Measurements from ENCODE around the gene TNFRSF1A. TPM values are rescaled to one million over a fixed set of nuclear protein-coding genes. Genes with fewer than 3 reads are reported as not detected.

The TNFRSF1A gene
- total RNA-seq, 3 donors from 2014 or later (not counting 1 experiment from before 2014, with no cell fraction given): 75.7 to 116 (median 87.3) TPM

DNA sequence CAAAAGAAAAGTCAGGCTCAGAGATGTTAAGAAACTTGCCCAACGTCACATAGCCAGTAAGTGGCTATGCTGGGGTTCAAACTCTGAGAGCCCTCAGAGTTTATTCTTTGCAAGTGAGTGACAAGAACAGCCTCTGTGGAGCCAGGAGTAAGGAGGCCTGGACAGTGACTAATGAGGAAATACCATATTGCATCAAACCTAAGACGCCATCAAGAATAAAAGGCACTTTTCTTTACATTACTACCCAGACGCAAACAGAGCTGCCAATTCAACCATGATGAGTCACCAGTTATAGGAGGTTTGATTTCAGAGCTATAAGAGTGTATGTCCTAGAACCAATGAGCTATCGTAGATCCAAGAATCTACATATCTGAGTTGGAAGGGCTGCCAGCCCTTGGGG lies 9.4 kb downstream of the TNFRSF1A start:
- TF ChIP-seq, protein P1, sequence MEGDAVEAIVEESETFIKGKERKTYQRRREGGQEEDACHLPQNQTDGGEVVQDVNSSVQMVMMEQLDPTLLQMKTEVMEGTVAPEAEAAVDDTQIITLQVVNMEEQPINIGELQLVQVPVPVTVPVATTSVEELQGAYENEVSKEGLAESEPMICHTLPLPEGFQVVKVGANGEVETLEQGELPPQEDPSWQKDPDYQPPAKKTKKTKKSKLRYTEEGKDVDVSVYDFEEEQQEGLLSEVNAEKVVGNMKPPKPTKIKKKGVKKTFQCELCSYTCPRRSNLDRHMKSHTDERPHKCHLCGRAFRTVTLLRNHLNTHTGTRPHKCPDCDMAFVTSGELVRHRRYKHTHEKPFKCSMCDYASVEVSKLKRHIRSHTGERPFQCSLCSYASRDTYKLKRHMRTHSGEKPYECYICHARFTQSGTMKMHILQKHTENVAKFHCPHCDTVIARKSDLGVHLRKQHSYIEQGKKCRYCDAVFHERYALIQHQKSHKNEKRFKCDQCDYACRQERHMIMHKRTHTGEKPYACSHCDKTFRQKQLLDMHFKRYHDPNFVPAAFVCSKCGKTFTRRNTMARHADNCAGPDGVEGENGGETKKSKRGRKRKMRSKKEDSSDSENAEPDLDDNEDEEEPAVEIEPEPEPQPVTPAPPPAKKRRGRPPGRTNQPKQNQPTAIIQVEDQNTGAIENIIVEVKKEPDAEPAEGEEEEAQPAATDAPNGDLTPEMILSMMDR (IDR thresholded peaks at IDR 0.05): no peak
- Histone ChIP-seq H3K4me3 (ENCODE audit: low read length) (no peak overlapping the region), H3K27me3 (ENCODE audit: control insufficient read depth, insufficient read depth, low read length) (no peaks in the 10 kb centered on the region), H3K4me1 (ENCODE audit: control insufficient read depth, insufficient read depth, low read length) (peaks cover 70% of the 10 kb centered on the region), H3K9me3 (ENCODE audit: control insufficient read depth, insufficient read depth, low read length) (no peaks in the 10 kb centered on the region), H3K27ac (ENCODE audit: low read length) (peak overlapping the region; percentile 79), H3K36me3 (ENCODE audit: control insufficient read depth, insufficient read depth, low read length) (peaks cover 66% of the 10 kb centered on the region)
- H3K9me3 Mint-ChIP-seq: no peaks in the 10 kb centered on the region
- ATAC-seq (peak in 1 of 3 donors; percentile 7), DNase-seq (no peak)
- H3K36me3 Mint-ChIP-seq: peaks cover 16% of the 10 kb centered on the region
- H3K4me3 Mint-ChIP-seq: peak overlapping the region; percentile 89
- WGBS (ENCODE audit: insufficient coverage): 65% methylated on average over 2 of the region's 4 CpGs
- H3K27ac Mint-ChIP-seq: no peak overlapping the region
- H3K27me3 Mint-ChIP-seq (ENCODE audit: low read depth in 2 of 2): no peaks in the 10 kb centered on the region
- H3K4me1 Mint-ChIP-seq: peaks cover 13 to 44% of the 10 kb centered on the region in 2 donors
- intact Hi-C loops (cut with micrococcal nuclease): no loop called here

DNA sequence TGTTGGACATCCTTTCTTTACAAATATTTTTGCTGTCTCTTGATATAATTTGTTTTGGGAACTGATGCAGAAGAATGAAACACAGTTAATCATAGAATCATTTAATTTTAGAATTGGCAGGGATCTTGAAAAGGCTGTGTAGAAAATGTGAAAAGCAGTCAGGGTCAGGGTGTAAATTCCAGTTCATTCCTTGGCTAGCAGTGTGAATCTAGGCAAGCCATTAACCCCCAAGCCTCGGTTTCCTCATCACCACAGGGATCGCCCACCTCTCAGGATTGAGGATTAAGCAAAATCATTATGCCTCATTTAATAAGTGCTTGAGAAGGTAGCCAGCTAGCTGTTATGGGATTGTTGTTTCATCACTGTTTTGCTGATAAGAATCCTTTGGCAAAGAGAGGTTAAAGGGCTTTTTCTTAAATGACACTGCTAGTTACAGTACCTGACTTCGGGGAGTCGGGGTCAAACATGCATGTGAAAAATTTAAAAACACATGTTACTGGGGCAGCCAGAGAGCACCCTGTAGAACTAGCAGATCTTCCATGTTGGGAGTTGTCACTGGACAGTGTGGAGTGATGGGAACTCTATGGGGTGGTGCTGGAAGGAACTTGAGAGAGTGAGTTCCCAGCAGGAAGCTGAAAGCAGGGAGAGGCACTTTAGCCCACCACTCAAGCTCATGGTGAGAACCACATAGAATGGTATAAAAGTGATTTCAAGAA lies 10.7 kb downstream of the TNFRSF1A start:
- Mint-ChIP-seq H3K27me3 (ENCODE audit: low read depth in 2 of 2) (no peaks in the 10 kb centered on the region), H3K27ac (no peak overlapping the region), H3K4me3 (peak overlapping the region; percentile 61), H3K4me1 (peaks cover 23 to 54% of the 10 kb centered on the region in 2 donors), H3K9me3 (no peaks in the 10 kb centered on the region), H3K36me3 (peaks cover 16% of the 10 kb centered on the region)
- DNase-seq (no peak), ATAC-seq (no peak)
- peaks cover 75% of the 10 kb centered on the region for H3K36me3 ChIP-seq (ENCODE audit: control insufficient read depth, insufficient read depth, low read length)
- intact Hi-C loops (cut with micrococcal nuclease): no loop called here
- peaks cover 62% of the 10 kb centered on the region for H3K4me1 ChIP-seq (ENCODE audit: control insufficient read depth, insufficient read depth, low read length)
- TF ChIP-seq, protein P1 (IDR thresholded peaks at IDR 0.05): no peak
- 91% methylated on average over 4 of the region's 4 CpGs for WGBS (ENCODE audit: insufficient coverage)
- H3K4me3 ChIP-seq (ENCODE audit: low read length): no peak overlapping the region
- no peaks in the 10 kb centered on the region for H3K27me3 ChIP-seq (ENCODE audit: control insufficient read depth, insufficient read depth, low read length)
- H3K27ac ChIP-seq (ENCODE audit: low read length): no peak overlapping the region
- no peaks in the 10 kb centered on the region for H3K9me3 ChIP-seq (ENCODE audit: control insufficient read depth, insufficient read depth, low read length)

DNA sequence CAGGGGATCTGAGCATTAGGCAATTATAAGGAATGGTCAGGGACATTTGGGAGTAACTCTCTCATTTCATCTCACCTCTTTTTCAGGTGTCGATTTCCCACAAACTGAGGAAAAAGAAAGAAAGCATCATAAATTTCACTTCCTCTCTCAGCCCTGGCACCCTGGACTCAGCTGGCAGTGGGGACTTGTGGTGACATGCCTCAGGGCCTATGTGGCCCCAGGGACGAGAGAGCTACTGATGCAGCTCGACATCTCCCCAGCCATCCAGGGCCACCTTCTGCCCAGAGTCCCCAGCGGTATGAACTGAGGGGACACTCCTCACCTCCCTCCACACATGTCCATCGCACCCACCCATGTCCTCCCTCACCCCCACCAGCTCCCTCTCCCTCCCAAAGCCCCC lies 11.7 kb downstream of the TNFRSF1A start:
- Mint-ChIP-seq H3K9me3 (no peaks in the 10 kb centered on the region), H3K4me1 (peaks cover 32 to 52% of the 10 kb centered on the region in 2 donors), H3K4me3 (no peak overlapping the region), H3K36me3 (peaks cover 16% of the 10 kb centered on the region), H3K27me3 (ENCODE audit: low read depth in 2 of 2) (no peaks in the 10 kb centered on the region), H3K27ac (no peak overlapping the region)
- no peak overlapping the region for H3K27ac ChIP-seq (ENCODE audit: low read length)
- peaks cover 75% of the 10 kb centered on the region for H3K36me3 ChIP-seq (ENCODE audit: control insufficient read depth, insufficient read depth, low read length)
- TF ChIP-seq, protein P1 (IDR thresholded peaks at IDR 0.05): no peak
- ATAC-seq (no peak), DNase-seq (no peak)
- no peaks in the 10 kb centered on the region for H3K9me3 ChIP-seq (ENCODE audit: control insufficient read depth, insufficient read depth, low read length)
- peaks cover 58% of the 10 kb centered on the region for H3K4me1 ChIP-seq (ENCODE audit: control insufficient read depth, insufficient read depth, low read length)
- H3K4me3 ChIP-seq (ENCODE audit: low read length): no peak overlapping the region
- 64% methylated on average over 5 of the region's 5 CpGs for WGBS (ENCODE audit: insufficient coverage)
- intact Hi-C loops (cut with micrococcal nuclease): no loop called here
- no peaks in the 10 kb centered on the region for H3K27me3 ChIP-seq (ENCODE audit: control insufficient read depth, insufficient read depth, low read length)

DNA sequence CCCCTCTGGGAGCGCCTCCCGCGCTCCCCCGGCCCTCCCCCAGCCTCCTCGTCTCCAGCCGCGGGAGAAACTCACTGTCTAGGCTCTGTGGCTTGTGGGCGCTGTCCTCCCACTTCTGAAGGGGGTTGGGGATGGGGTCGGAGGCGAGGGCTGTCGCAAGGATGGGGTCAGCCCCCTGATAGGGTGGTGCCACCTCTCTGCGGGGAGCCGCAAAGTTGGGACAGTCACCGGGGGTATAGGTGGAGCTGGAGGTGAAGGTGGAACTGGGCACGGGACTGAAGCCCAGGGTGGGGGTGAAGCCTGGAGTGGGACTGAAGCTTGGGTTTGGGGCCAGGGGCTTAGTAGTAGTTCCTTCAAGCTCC lies 12.2 kb downstream of the TNFRSF1A start:
- no peak for DNase-seq
- Mint-ChIP-seq H3K4me3 (no peak overlapping the region), H3K9me3 (no peaks in the 10 kb centered on the region), H3K4me1 (peaks cover 38 to 52% of the 10 kb centered on the region in 2 donors), H3K27me3 (ENCODE audit: low read depth in 2 of 2) (no peaks in the 10 kb centered on the region), H3K36me3 (peaks cover 16% of the 10 kb centered on the region), H3K27ac (no peak overlapping the region)
- intact Hi-C loops (cut with micrococcal nuclease): no loop called here
- ATAC-seq: no peak
- H3K4me1 ChIP-seq (ENCODE audit: control insufficient read depth, insufficient read depth, low read length): peaks cover 58% of the 10 kb centered on the region
- H3K27me3 ChIP-seq (ENCODE audit: control insufficient read depth, insufficient read depth, low read length): no peaks in the 10 kb centered on the region
- TF ChIP-seq, protein P1 (IDR thresholded peaks at IDR 0.05): no peak
- peaks cover 75% of the 10 kb centered on the region for H3K36me3 ChIP-seq (ENCODE audit: control insufficient read depth, insufficient read depth, low read length)
- no peaks in the 10 kb centered on the region for H3K9me3 ChIP-seq (ENCODE audit: control insufficient read depth, insufficient read depth, low read length)
- WGBS (ENCODE audit: insufficient coverage): 90% methylated on average over 15 of the region's 15 CpGs
- no peak overlapping the region for H3K27ac ChIP-seq (ENCODE audit: low read length)
- no peak overlapping the region for H3K4me3 ChIP-seq (ENCODE audit: low read length)

Data from natural killer cell (primary cell).